ENCODE measurements around the gene LIMK2. TPM values are rescaled to one million over a fixed set of nuclear protein-coding genes. Genes with fewer than 3 reads are reported as not detected.
"Not testable (repeated sequence)": the region's sequence is repeated elsewhere in the genome, so short reads cannot be mapped to it uniquely, and the experiment has no call there.

LIMK2 gene
- total and polyA plus RNA-seq, 4 experiments from 2014 or later: 12.3 to 33.2 (median 29.5) TPM

GRCh38 chr22:31194681-31195080 lies 17.4 kb upstream of the LIMK2 start:
- H3K27me3 Mint-ChIP-seq; POLR2A ChIA-PET (ENCODE audit: partially characterized antibody); H3K4me3 Mint-ChIP-seq; H3K27me3 ChIP-seq (ENCODE audit: insufficient read depth, low read length); intact Hi-C loops (cut with micrococcal nuclease); H3K9me3 Mint-ChIP-seq; H3K27ac Mint-ChIP-seq; DNase-seq; H3K4me1 ChIP-seq (ENCODE audit: insufficient read depth, low read length); H3K9me3 ChIP-seq (ENCODE audit: control insufficient read depth in 1 of 2, low read length in 2 of 2); H3K27ac ChIP-seq (ENCODE audit: low read depth, low read length); CTCF ChIA-PET (ENCODE audit: partially characterized antibody); H3K4me1 Mint-ChIP-seq; H3K4me3 ChIP-seq (ENCODE audit: low read length in 2 of 2): not testable (repeated sequence)
- peaks cover 21% of the 10 kb centered on the region for H3K36me3 ChIP-seq (ENCODE audit: insufficient read depth, low read length)
- H3K36me3 Mint-ChIP-seq: peaks cover 34 to 49% of the 10 kb centered on the region in 2 donors

- no peak for DNase-seq
- Histone ChIP-seq H3K4me1 (ENCODE audit: insufficient read depth, low read length) (no peaks in the 10 kb centered on the region), H3K4me3 (ENCODE audit: low read length in 2 of 2) (no peak overlapping the region), H3K27ac (ENCODE audit: low read depth, low read length) (no peak overlapping the region), H3K27me3 (ENCODE audit: insufficient read depth, low read length) (no peaks in the 10 kb centered on the region), H3K36me3 (ENCODE audit: insufficient read depth, low read length) (peaks cover 20% of the 10 kb centered on the region), H3K9me3 (ENCODE audit: control insufficient read depth in 1 of 2, low read length in 2 of 2) (no peaks in the 10 kb centered on the region)
- Mint-ChIP-seq H3K9me3 (no peaks in the 10 kb centered on the region), H3K27ac (peak overlapping the region in 2 of 7 donors; percentile 6 to 68), H3K27me3 (no peaks in the 10 kb centered on the region), H3K4me1 (peaks cover 0 to 3% (median under 1%) of the 10 kb centered on the region in 4 donors), H3K36me3 (peaks cover 26 to 49% of the 10 kb centered on the region in 2 donors), H3K4me3 (no peak overlapping the region)
- intact Hi-C loops (cut with micrococcal nuclease): no loop called here
- POLR2A ChIA-PET (ENCODE audit: partially characterized antibody): interaction anchor here (1.3 kb wide), 1 partner anchor 12 kb away, joined by 3 read pairs; no protein-coding TSS in a partner anchor
- CTCF ChIA-PET (ENCODE audit: partially characterized antibody): interaction anchor here (1.0 to 1.8 kb wide), 4 partner anchors 12 to 114 kb away, joined by 3 to 6 read pairs (median 4); partner anchors contain the start of gene LIMK2
Measured at GRCh38 chr22:31199187-31199586, 12.9 kb upstream of the LIMK2 start.

DNA sequence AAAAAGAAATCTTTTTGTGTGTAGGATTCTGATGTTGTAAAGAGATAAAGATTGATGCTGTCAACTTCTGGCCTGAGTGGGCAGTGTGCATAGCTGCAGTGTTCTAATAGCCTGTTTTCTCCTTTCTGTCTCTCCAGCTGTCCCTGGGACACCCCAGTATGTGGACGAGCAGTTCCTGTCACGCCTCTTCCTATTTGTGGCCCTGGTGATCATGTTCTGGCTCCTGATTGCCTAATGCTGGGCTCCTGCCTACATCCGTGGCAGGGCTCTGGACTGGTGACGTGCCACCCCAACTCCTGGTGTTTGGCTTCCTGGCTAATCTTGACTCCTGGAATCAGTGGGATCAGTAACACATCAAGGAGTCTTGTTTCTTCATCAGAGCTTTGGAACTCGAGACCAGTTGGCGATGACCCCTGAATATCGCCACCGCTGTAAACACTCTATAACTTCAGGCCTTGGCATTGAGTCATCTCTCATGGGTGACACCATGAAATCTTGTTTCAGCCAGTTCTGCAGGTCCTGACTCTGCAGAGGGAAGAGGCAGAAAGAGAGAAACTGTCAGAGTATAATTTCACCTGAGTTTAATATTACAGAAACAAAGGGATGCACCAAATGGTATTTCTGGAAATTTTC lies 7.6 kb upstream of the LIMK2 start:
- intact Hi-C loops (cut with micrococcal nuclease); H3K27ac ChIP-seq (ENCODE audit: low read depth, low read length); H3K4me3 ChIP-seq (ENCODE audit: low read length in 2 of 2); H3K4me3 Mint-ChIP-seq; H3K27me3 Mint-ChIP-seq; CTCF ChIA-PET (ENCODE audit: partially characterized antibody); H3K9me3 ChIP-seq (ENCODE audit: control insufficient read depth in 1 of 2, low read length in 2 of 2); POLR2A ChIA-PET (ENCODE audit: partially characterized antibody); H3K4me1 Mint-ChIP-seq; H3K27me3 ChIP-seq (ENCODE audit: insufficient read depth, low read length); DNase-seq; H3K9me3 Mint-ChIP-seq; H3K4me1 ChIP-seq (ENCODE audit: insufficient read depth, low read length): not testable (repeated sequence)
- H3K27ac Mint-ChIP-seq: peak overlapping the region in 1 of 7 donors; percentile 42
- H3K36me3 ChIP-seq (ENCODE audit: insufficient read depth, low read length): peaks cover 11% of the 10 kb centered on the region
- peaks cover 13 to 45% of the 10 kb centered on the region in 2 donors for H3K36me3 Mint-ChIP-seq

DNA sequence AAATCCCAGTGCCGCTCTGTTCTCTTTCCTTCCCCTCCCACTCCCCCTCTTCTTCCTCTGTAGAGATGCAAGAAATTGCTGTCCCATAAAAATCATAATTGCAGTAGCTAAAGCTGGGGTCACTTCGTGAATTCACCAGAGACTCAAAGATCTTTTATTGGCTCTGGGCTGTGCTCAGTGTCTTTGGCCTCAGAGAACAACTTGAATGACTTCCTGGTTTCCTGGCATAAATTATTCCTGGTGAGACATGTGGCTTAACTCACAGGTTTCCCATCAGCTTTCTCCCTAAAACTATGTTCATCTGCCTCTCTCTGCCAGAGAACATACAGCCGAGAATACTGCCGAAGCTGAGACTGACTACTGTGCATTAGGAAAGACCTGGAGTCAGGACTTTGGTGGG lies 7.0 kb upstream of the LIMK2 start:
- H3K4me3 Mint-ChIP-seq; H3K4me1 ChIP-seq (ENCODE audit: insufficient read depth, low read length); CTCF ChIA-PET (ENCODE audit: partially characterized antibody); H3K27ac Mint-ChIP-seq; DNase-seq; POLR2A ChIA-PET (ENCODE audit: partially characterized antibody); H3K9me3 Mint-ChIP-seq; H3K9me3 ChIP-seq (ENCODE audit: control insufficient read depth in 1 of 2, low read length in 2 of 2); H3K27me3 ChIP-seq (ENCODE audit: insufficient read depth, low read length); H3K27ac ChIP-seq (ENCODE audit: low read depth, low read length); H3K27me3 Mint-ChIP-seq; intact Hi-C loops (cut with micrococcal nuclease); H3K36me3 ChIP-seq (ENCODE audit: insufficient read depth, low read length); H3K4me3 ChIP-seq (ENCODE audit: low read length in 2 of 2): not testable (repeated sequence)
- H3K4me1 Mint-ChIP-seq: peaks cover 6 to 11% (median 8%) of the 10 kb centered on the region in 4 donors
- H3K36me3 Mint-ChIP-seq: peaks cover 13 to 45% of the 10 kb centered on the region in 2 donors

GRCh38 chr22:31206460-31206859 lies 5.6 kb upstream of the LIMK2 start:
- ChIA-PET CTCF (ENCODE audit: partially characterized antibody) (interaction anchor here (1.8 kb wide), 2 partner anchors 67 to 107 kb away, joined by 4 to 10 read pairs; no protein-coding TSS in a partner anchor), POLR2A (ENCODE audit: partially characterized antibody) (interaction anchor here (1.1 kb wide), 1 partner anchor 71 kb away, joined by 3 read pairs; no protein-coding TSS in a partner anchor)
- H3K27me3 Mint-ChIP-seq; H3K4me3 ChIP-seq (ENCODE audit: low read length in 2 of 2); H3K9me3 Mint-ChIP-seq; intact Hi-C loops (cut with micrococcal nuclease); H3K4me3 Mint-ChIP-seq; H3K36me3 ChIP-seq (ENCODE audit: insufficient read depth, low read length); DNase-seq; H3K27ac ChIP-seq (ENCODE audit: low read depth, low read length); H3K27me3 ChIP-seq (ENCODE audit: insufficient read depth, low read length); H3K9me3 ChIP-seq (ENCODE audit: control insufficient read depth in 1 of 2, low read length in 2 of 2): not testable (repeated sequence)
- Mint-ChIP-seq H3K4me1 (peaks cover 19 to 25% (median 20%) of the 10 kb centered on the region in 4 donors), H3K36me3 (peaks cover 13 to 36% of the 10 kb centered on the region in 2 donors), H3K27ac (peak overlapping the region in 6 of 7 donors; percentile 29 to 75 (median 68))
- H3K4me1 ChIP-seq (ENCODE audit: insufficient read depth, low read length): peaks cover 19% of the 10 kb centered on the region

DNA sequence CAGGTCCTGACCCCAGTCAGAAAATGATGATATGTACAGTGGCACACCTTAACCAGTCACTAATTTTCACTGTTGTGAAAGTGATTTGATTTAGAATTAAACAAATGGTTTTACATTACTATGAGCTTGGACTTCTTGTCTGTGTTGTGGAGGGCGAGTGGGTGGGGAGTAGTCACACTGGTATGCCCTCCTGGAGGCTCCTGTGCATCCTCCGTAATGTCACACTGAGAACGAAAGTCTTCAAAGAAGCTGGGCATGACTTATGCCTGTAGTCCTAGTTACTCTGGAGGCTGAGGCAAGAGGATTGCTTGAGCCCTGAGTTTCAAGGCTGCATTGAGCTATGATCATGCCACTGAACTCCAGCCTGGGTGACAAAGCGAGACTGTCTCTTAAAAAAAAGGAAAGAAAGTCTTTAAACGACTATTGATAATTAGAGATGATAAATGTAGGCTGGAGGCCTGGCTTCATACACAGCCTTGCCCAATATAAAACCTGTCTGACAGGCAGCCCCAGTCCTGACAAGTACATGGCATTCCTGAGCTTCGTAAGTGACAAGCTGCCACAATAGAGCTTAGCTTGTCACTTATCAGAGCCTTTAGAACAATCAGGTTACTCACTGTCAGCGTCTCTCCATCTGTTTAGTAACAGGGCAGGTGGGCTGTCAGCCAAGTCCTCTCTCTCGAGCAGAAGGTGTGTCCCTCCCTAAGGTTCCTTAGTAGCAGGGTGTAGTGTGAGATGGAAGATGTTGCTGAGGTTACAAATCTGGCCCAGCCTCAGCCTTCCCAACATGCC lies 5.0 kb upstream of the LIMK2 start:
- Mint-ChIP-seq H3K27me3 (no peaks in the 10 kb centered on the region), H3K4me3 (no peak overlapping the region), H3K27ac (peak overlapping the region; percentile 46 to 84 (median 73)), H3K36me3 (peaks cover 10 to 36% of the 10 kb centered on the region in 2 donors), H3K9me3 (no peaks in the 10 kb centered on the region), H3K4me1 (peaks cover 24 to 31% (median 25%) of the 10 kb centered on the region in 4 donors)
- POLR2A ChIA-PET (ENCODE audit: partially characterized antibody): interaction anchor here (0.7 to 1.1 kb wide), 2 partner anchors 69 to 71 kb away, joined by 3 read pairs; no protein-coding TSS in a partner anchor
- Histone ChIP-seq H3K4me1 (ENCODE audit: insufficient read depth, low read length) (peaks cover 23% of the 10 kb centered on the region), H3K36me3 (ENCODE audit: insufficient read depth, low read length) (peaks cover 6% of the 10 kb centered on the region), H3K27ac (ENCODE audit: low read depth, low read length) (no peak overlapping the region), H3K9me3 (ENCODE audit: control insufficient read depth in 1 of 2, low read length in 2 of 2) (no peaks in the 10 kb centered on the region), H3K4me3 (ENCODE audit: low read length in 2 of 2) (no peak overlapping the region), H3K27me3 (ENCODE audit: insufficient read depth, low read length) (no peaks in the 10 kb centered on the region)
- CTCF ChIA-PET (ENCODE audit: partially characterized antibody): interaction anchor here (0.7 to 1.8 kb wide), 3 partner anchors 11 to 106 kb away, joined by 3 to 10 read pairs (median 4); no protein-coding TSS in a partner anchor
- intact Hi-C loops (cut with micrococcal nuclease): no loop called here
- DNase-seq: no peak

Data from CD4-positive, alpha-beta memory T cell (primary cell).